ENCODE measurements around the gene LYRM1.

DNA sequence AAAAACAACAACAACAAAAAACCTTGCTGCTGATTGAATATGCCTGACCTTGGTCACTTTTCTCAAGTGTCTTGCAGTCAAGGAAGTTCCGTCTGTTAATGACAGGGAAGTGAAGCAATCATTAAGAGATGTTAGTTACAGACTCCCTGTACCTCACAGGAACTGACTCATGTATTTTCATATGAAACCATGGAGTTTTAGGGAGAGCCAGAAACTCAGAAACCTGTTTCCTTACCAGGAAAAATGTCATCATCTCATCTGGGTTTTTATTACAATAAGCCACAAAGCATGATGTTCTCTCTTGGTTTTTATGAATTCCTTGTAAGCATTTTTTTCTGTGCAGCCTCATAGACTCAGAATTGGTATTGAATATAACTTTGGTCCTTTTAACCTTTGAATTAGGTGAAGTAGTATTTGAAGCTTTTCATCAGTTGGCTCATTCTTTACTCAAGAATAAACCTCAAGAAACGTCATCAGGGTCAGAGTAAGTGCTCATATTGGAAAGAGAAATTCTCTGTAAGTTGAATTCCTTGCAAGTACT, 10.3 kb downstream of the LYRM1 start:
- TF ChIP-seq POLR2A (IDR thresholded peaks at IDR 0.05) (no peak), POLR2AphosphoS5 (IDR thresholded peaks at IDR 0.05) (peak; percentile 39)
- TF ChIP-seq, protein P1, sequence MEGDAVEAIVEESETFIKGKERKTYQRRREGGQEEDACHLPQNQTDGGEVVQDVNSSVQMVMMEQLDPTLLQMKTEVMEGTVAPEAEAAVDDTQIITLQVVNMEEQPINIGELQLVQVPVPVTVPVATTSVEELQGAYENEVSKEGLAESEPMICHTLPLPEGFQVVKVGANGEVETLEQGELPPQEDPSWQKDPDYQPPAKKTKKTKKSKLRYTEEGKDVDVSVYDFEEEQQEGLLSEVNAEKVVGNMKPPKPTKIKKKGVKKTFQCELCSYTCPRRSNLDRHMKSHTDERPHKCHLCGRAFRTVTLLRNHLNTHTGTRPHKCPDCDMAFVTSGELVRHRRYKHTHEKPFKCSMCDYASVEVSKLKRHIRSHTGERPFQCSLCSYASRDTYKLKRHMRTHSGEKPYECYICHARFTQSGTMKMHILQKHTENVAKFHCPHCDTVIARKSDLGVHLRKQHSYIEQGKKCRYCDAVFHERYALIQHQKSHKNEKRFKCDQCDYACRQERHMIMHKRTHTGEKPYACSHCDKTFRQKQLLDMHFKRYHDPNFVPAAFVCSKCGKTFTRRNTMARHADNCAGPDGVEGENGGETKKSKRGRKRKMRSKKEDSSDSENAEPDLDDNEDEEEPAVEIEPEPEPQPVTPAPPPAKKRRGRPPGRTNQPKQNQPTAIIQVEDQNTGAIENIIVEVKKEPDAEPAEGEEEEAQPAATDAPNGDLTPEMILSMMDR (IDR thresholded peaks at IDR 0.05): no peak
